RPMI8226 (cell line): ENCODE results near the gene KCNAB2.
"Not testable (repeated sequence)": the region's sequence is repeated elsewhere in the genome, so short reads cannot be mapped to it uniquely, and the experiment has no call there.

Experiments used
- DNase-seq: peaks from one replicate; pipeline ENCODE4 v3.0.0-alpha.2; 2015

KCNAB2 gene

GRCh38 chr1:6062670-6063069, 17.0 kb downstream of the KCNAB2 start:
- DNase-seq: no peak

DNA sequence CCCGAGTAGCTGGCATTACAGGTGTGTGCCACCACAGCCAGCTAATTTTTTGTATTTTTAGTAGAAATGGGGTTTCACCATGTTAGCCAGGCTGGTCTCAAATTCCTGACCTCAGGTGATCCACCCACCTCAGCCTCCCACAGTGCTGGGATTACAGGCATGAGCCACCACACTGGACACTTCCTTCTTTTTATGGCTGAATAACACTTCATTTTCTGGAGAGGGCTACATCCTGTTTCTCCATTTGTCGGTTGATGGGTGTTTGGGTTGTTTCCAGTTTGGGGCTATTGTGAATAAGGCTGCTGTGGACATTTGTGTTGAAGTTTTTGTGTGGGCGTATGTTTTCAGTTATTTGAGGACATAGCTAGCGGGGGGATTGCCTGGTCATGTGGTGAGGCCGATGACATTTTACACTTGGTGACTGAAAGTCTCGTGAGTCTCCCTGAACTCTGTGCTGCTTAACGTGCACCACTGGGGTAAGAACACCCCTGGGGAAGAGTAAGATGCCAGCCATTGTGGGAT, 17.9 kb downstream of the KCNAB2 start:
- DNase-seq: not testable (repeated sequence)

- DNase-seq: no peak
Measured at GRCh38 chr1:6065093-6065858, 19.6 kb downstream of the KCNAB2 start.

GRCh38 chr1:6066680-6067079, 21.0 kb downstream of the KCNAB2 start:
- no peak for DNase-seq

- DNase-seq: no peak
Measured at GRCh38 chr1:6068073-6068472, 22.4 kb downstream of the KCNAB2 start.

DNA sequence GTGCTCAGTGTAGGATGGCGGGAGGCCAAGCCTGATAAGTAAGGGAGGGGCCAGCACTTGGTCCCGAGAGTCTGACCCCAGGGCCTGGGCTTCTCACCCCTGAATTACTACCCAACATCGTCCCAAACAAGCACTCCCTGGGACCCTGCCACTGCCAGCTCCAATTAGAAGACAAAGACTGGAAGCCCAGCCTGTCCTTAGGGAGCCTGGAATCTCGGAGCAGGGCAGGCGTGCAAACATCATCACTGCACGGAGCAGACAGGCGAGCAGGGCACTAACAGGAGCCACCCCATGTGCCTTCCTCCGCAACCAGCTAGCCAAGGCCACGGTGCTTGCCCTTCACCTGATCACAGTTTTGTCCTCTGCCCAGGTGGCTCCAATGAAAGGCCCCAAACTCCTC, 23.2 kb downstream of the KCNAB2 start:
- DNase-seq: no peak

DNA sequence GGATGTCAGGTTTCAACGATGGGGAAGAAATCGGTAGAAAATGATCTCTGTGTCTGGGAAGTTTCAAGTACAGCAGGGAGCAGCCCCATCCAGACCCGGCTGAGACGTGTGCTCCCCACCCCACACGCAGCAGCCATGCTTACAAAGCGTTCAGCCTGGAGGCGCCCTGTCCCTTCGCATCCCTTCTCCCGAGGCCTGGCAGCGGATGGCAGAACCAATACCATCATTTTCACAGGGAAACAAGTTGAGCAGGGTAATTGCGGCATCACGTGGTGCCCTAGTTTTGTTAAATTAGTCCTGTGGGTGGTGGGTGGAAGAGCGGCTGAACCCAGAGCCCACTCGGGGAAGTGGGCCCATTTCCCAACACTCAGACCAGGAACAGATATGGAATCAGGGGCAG, 23.9 kb downstream of the KCNAB2 start:
- DNase-seq: no peak

- DNase-seq: no peak
Measured at GRCh38 chr1:6070450-6070974, 24.8 kb downstream of the KCNAB2 start.

- DNase-seq: no peak
Measured at GRCh38 chr1:6071219-6071618, 25.5 kb downstream of the KCNAB2 start.

GRCh38 chr1:6072774-6073479, 27.2 kb downstream of the KCNAB2 start:
- no peak for DNase-seq

DNA sequence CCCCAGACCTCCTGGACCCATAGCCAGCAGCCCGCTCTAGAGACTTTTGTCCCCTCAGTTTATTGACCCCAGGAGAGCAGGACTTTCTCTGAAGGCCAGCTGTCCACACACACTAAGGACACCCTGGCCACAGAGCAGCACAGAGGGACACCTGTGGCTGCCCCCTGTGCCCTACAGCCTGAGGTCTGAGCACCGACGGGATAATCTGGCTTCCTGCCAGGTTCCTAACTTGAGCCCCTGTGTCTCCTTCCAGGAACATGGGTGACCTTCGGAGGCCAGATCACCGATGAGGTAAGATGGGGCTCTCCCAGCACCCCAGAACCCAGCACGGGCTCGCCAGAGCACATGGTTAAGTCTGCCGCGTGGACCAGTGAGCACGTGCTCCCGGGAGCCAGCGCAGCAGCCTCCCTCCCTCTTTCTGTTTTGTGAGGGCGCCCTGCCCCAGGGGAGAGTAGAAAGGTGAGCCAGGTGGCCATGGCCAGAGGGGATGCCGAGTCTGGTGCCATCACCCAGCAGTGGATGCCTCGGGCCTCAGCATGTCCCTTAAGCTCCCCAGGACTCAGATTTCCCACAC, 27.9 kb downstream of the KCNAB2 start:
- DNase-seq: no peak

GRCh38 chr1:6074192-6074901, 28.7 kb downstream of the KCNAB2 start:
- no peak for DNase-seq

DNA sequence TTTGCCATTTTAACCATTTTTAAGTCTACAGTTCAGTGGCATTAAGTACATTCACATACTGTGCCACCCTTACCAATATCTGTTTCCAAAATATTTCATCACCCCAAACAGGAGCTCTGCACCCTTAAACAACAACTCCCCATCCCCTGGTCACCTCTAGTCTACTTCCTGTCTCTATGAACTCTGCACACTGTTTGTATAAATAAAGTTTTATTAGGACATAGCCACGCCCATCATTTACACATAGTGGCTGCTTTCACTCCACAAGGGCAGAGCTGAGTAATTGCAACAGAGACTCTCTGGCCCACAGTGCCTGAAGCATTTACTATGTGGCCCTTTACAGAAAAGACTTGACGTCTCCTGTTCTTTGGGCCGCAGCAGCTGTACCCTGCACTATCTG, 30.1 kb downstream of the KCNAB2 start:
- DNase-seq: peak; percentile 14

DNA sequence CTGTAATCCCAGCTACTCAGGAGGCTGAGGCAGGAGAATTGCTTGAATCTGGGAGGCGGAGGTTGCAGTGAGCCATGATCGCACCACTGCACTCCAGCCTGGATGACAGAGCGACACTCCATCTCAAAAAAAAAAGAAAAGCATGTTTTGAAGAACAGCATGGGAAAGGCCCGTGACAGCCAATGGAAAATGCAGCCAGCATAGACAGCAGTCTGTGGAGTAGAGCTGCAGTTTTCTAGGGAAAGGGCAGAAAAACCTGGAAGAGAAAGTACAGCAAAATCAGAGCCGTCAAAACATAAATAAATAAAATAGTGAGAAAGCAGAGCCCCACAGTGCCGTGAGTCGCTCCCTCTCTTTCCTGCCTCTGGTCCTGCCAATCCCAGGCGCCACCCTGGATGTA, 31.4 kb downstream of the KCNAB2 start:
- not testable (repeated sequence) for DNase-seq

- DNase-seq: no peak
Measured at GRCh38 chr1:6077506-6077905, 31.8 kb downstream of the KCNAB2 start.

DNA sequence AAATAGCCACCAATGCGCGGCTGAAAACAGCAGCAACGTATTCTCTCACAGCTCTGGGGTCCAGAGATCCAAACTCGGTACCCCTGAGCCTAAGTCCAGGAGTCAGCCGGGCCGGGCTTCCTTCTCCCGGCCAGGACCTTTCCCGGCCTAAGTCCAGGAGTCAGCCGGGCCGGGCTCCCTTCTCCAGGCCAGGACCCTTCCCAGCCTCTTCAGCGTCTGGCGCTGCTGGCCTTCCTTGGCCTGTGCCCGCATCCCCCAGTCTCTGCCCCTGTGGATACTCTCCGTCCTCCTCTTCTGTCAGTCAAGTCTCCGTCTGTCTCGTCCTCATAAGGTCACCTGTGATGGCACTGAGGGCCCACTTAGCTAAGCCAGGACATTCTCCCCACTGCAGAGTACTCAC, 32.2 kb downstream of the KCNAB2 start:
- no peak for DNase-seq

DNA sequence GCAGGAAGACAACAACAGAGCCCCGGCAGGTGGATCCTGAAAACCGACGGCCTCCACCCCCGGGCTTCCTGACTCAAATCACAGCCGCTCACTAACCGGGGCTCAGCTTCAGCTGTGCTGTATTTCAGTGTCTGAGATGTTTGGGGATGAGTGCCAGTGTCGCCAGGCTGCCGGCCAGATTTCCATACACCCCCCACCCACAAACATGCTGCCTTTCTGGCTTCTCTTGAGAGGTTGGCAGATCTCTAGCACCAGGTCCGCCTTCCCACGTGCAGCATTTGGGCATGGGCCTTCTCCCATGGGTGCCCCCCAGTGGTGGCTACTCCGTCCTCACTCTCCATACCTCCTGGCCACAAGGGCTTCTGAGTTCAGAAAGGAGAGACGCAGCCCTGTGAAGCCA, 34.8 kb downstream of the KCNAB2 start:
- DNase-seq: no peak

- DNase-seq: no peak
Measured at GRCh38 chr1:6081901-6082300, 36.2 kb downstream of the KCNAB2 start.

GRCh38 chr1:6082430-6082971, 36.8 kb downstream of the KCNAB2 start:
- DNase-seq: no peak

DNA sequence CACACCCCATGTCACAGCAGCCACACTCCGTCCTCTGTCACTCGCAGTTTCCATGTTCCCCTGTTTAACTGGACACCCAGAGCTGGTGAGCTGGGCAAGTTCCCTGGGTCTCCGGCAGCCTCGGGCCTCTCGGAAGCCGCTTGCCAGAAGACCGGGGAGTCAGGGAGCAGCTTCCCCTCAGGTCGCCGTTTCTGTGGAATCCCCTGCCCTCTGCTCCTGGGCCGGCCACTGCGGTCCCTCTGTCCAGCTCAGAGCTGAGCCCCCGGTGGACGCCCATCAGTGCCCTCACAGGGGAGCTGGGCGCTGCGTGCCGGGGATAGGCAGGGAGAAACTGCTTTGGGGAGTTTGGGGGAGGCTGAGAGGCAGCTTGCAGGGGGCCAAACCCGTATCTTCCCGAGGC, 37.7 kb downstream of the KCNAB2 start:
- no peak for DNase-seq

- DNase-seq: no peak
Measured at GRCh38 chr1:6083801-6084446, 38.2 kb downstream of the KCNAB2 start.
